ENCODE results near the gene SCP2. TPM values are rescaled to one million over a fixed set of nuclear protein-coding genes. Genes with fewer than 3 reads are reported as not detected.
"Not testable (repeated sequence)": the region's sequence is repeated elsewhere in the genome, so short reads cannot be mapped to it uniquely, and the experiment has no call there.

Gene SCP2
- total RNA-seq, 1 experiment from 2014 or later = 242 TPM

- DNase-seq (ENCODE audit: low read depth) = no peak
These were observed 10.7 kb upstream of the SCP2 start for GRCh38 chr1:52916241-52916975.

DNA sequence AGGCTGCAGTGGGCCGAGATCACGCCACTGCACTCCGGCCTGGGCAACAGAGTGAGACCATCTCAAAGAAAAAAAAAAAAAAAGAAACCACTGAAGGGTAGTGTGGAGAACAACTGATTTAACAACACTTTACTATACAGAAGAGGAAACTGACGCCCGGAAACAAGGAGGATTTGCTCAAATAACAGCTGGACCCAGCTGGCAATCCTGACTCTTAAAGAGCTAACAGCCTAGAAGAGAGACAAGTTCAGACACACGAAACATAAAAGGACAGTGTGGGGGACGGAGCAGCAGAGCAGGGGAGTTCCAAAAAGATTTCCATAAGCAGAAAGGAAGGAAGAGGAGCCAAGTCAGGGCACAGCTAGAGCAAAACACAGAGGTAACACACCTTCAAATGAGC, 9.9 kb upstream of the SCP2 start:
- no peak for DNase-seq (ENCODE audit: low read depth)

DNA sequence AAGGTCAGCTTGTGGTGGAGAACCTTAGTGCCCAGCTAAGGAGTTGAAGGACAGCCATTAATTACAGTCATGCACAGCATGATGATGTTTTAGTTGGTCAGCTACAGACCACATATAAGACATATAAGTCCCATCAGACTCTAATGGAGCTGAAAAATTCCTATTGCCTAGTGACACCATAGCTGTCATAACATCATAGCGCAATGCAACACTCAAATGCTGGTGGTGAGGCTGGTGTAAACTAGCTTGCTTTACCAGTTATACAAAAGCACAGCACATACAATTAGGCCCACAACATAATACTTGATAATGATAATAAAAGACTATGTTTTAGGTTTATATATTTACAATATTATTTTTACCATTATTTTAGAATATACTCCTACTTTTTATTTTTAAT, 9.5 kb upstream of the SCP2 start:
- no peak for DNase-seq (ENCODE audit: low read depth)

GRCh38 chr1:52918201-52918600, 8.9 kb upstream of the SCP2 start:
- no peak for DNase-seq (ENCODE audit: low read depth)

DNA sequence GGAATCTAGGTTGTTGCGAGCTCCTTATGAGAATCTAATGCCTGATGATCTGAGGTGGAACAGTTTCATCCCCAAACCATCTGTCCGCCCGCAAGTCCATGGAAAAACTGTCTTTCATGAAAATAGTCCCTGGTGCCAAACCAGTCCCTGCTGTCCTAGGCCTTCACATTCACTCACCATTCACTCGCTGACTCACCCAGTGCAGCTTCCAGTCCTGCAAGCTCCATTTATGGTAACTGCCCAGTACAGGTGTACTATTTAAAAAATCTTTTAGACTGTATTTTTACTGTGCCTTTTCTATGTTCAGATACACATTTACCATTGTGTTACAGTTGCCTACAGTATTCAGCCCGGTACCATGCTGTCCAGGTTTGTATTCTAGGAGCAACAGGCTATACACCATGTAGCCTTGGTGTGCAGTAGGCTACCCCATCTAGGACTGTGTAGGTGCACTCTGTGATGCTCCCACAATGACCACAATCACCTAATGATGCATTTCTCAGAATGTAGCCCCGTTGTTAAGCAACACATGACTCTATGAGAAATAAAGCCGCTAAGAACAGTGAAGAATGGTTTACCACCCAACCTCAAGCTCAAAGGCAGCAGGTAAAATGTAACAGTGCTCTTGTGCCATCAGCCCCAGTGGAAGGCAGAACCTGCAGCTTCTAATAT, 7.9 kb upstream of the SCP2 start:
- no peak for DNase-seq (ENCODE audit: low read depth)

- no peak for DNase-seq (ENCODE audit: low read depth)
These were observed 7.2 kb upstream of the SCP2 start for GRCh38 chr1:52919723-52920483.

- DNase-seq (ENCODE audit: low read depth) = peak; percentile 18
These were observed 6.2 kb upstream of the SCP2 start for GRCh38 chr1:52920791-52921291.

DNA sequence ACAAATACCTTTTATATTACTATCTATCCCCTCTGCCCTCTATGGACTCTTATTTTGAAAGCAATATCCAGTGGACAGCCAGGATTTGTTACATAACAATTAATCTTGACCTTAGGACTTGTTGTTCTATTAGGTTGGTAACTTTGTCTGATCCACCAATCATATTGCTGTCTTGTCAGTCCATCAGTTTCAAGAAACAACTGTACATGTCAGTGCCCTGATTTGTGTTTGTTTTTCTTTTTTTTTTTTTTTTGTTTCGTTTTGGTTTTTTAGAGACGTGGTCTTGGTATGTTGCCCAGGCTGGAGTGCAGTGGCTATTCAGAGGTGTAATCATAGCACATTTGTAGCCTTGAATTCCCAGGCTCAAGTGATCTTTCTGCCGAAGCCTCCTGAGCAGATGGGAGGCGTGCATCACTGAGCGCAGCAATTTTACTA, 1.5 kb upstream of the SCP2 start:
- no peak for DNase-seq (ENCODE audit: low read depth)

GRCh38 chr1:52926864-52927211, 238 bp upstream of the SCP2 start:
- DNase-seq (ENCODE audit: low read depth) = no peak

GRCh38 chr1:52928015-52928404, 934 bp downstream of the SCP2 start:
- DNase-seq (ENCODE audit: low read depth) = no peak

- no peak for DNase-seq (ENCODE audit: low read depth)
These were observed 1.9 kb downstream of the SCP2 start for GRCh38 chr1:52929019-52929418.

DNA sequence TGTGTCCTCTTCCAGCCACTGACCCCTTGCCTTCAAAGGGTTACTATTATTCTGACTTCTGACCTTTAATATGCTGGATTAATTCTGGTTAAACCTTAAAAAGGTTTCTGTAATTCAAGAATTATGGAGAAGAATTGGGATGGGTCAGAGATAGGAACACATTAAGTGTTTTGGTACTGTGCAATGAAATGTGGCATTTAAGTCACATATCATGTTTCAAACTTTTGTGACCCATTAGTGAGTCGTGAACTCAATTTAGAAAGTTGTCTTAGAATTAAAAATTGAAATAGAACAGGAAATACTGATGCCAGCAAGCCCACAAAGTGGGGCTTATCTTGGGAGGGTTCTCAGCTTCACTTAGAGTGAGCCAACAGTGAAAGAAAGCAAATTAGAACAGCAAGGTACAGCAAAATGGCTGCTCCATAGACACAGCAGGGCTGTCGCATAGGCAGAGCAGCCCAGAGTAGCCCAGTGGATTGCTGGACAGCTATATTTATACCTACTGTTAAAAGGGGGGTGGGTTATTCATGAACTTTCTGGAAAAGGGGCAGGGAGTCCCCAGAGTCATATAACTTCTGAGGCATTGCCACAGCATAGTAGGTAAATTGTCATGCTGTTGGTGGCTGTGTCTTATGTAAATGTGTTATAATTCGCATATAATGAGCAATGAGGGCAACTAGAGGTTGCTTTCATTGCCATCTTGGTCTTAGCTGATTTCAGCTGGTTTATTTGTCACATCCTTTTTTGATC, 10.5 kb downstream of the SCP2 start:
- DNase-seq (ENCODE audit: low read depth) = no peak

GRCh38 chr1:52938183-52938451, 11.0 kb downstream of the SCP2 start:
- no peak for DNase-seq (ENCODE audit: low read depth)

- no peak for DNase-seq (ENCODE audit: low read depth)
These were observed 16.9 kb downstream of the SCP2 start for GRCh38 chr1:52943876-52944416.

- DNase-seq (ENCODE audit: low read depth) = no peak
These were observed 17.5 kb downstream of the SCP2 start for GRCh38 chr1:52944566-52944965.

DNA sequence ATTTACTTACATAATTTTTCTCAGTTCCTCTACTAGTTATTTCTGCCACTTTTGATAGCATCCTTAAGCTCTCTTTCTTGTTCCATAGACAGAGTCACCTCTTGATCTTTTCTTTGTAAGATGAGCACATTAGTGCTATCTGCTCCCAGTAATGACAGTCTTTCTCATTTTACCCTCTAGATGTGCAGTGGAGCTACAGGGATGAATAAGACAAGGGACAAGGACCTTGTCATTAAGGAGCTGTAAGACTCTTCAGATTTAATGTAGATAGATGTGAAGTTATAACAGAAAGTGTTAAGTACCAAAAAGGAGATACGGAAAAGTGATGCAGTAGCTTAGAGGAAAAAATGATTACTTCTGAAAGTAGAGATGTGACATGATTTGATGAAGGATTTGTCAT, 20.4 kb downstream of the SCP2 start:
- DNase-seq (ENCODE audit: low read depth) = no peak

DNA sequence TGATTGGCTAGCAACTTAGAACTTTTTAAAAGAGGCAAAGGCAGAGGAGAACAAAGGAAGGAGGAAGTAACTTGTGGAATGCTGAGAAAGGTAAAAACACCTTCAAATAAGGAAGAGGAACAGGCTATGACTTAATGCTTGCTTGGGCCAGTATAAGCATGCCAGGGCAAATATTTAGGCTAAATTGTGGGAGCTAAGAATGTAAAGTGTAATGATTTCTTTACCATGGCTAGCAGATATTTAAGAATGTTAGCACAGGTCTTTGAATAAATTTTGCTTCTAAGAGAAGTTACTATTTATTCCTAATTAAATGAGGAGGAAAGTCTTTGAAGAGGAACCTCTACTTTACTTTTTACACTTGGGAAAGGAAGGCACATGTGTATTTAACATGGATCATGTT, 22.5 kb downstream of the SCP2 start:
- DNase-seq (ENCODE audit: low read depth) = not testable (repeated sequence)

- no peak for DNase-seq (ENCODE audit: low read depth)
These were observed 25.0 kb downstream of the SCP2 start for GRCh38 chr1:52952112-52952511.

DNA sequence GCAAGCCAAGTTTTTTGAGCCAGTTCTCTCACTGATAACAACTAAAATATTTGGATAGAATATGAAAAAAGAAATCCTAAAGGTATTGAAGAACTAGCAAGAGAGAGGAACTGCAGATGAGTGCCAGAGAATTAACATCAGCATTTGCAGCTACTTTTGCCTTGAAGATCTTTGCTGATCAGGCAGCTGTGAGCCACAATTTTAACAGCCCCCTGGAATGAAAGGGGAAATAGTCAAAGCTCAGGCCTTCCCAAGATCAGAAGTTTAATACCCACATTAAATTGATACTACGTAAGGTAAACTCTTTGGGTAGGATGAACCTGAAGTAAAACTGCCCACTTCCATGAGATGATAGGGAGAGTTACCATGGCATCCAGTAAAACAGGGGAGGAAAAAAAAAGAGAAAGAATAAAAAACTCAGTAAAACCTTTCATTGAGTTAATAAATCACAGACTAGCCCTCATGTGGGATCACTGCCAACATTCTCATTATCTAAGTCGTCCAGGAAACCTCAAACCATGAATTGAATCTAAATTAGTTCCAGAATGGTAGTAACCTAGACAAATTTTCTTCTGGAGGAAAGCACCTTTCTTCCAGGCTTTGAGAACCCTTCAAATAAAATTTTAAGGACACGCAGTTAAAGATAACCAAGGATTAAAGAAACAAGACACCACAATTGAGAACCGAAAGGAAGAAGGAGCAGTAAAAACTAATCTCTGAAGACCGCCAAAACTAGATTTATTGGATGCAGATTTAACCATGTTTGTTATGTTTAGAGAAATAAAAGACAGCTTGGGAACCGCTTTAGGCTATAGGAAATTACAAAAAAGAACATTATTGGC, 28.3 kb downstream of the SCP2 start:
- DNase-seq (ENCODE audit: low read depth) = peak; percentile 87

- no peak for DNase-seq (ENCODE audit: low read depth)
These were observed 36.0 kb downstream of the SCP2 start for GRCh38 chr1:52963101-52963500.

- DNase-seq (ENCODE audit: low read depth) = no peak
These were observed 40.6 kb downstream of the SCP2 start for GRCh38 chr1:52967666-52968065.

All from RPMI7951 (cell line).